HG02571 (cell line): ENCODE results near the gene SOX12.

Source experiments
- ATAC-seq: cut with Tn5 transposase; IDR thresholded peaks from one replicate; pipeline ENCODE4 v1.9.1; 2021; ENCODE audit warnings: mild to moderate bottlenecking, moderate library complexity; ENCODE audit not compliant: unreplicated experiment

SOX12 gene

DNA sequence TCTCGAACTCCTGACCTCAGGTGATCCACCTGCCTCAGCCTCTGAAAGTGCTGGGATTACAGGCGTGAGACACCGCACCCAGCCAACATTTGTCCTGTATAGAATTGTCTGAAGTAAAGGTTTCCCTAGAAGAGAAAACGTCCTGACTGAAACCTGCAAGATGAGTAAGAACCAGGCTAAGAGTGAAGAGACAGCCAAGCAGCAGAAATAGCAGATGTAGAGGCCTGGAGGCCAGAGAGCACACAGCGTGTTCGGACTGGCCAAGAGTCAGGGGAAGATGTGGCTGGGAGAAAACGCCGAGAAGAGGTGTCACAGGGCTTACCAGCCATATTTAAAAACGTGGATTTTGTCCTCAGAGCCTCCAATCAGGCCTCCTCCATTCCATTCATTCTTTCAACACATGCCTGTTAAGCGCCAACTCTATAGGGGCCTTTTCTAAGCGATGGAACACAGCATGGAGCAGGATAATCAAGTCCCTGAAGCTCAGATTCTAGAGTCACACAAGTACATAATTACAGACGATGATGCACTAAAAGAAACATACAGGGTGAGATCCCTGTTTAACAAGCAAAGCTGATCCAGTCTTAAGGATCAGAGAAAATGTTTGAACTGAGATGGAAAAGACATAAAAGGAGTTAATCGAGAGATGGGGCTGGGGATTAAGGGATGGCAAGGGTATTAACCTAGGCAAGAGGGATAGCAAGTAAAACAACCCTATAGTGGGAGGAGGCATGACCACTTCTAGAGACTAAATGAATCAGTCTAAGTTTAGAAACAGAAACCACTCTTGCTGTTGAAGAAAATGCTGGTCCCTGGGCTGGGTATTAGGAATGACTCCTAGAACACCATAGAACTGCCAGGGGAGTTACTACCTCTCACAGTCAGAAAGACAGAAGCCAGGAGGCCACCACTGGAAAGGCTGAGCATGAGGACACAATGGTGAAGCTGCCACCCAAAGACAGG is 23.2 kb upstream of the SOX12 start:
- ATAC-seq = no peak

DNA sequence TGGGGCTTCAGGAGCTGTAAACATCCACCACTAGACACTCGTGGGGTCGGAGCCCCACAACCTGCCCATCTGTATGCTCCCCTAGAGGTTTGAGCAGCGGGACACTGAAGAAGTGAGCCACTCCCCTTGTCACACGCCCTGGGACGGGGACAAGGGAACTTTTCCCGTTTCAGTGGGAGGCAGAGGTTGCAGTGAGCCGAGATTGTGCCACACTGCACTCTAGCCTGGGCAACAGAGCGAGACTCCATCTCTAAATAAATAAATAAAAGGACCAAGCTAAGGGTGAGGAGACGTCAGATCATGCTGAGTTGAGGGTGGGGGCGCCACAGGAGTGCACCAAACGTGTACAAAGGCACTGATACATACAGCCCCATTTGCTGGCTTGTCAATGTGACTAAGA is 19.6 kb upstream of the SOX12 start:
- ATAC-seq = no peak

DNA sequence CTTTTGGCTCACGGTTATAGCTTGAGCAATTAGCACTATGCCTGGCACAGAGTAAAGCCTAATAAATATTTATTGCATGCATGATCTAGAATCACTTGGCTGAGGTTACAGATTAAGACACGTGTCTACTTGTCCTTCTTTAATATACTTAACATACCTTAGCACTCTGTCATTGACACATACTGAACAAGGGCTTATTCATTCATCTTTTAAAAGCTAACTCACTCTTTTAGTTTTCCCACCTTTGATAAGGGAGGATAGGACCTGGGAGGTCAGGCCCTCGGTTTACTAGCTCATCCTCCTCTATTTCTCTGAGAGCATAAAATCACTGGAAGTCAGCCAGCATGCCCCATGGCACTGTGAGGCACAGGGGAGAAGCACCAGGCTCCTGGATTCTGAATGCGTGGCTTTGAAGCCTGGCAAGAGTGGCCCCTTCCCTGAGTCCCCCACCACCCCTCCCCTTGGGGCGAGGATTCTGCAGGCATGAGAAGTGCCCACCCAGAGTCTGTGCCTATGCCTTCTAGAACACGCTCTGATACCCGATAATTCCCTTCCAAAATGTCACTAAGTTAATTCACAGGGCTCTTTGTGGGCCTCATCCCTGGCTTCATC is 16.8 kb upstream of the SOX12 start:
- no peak for ATAC-seq

DNA sequence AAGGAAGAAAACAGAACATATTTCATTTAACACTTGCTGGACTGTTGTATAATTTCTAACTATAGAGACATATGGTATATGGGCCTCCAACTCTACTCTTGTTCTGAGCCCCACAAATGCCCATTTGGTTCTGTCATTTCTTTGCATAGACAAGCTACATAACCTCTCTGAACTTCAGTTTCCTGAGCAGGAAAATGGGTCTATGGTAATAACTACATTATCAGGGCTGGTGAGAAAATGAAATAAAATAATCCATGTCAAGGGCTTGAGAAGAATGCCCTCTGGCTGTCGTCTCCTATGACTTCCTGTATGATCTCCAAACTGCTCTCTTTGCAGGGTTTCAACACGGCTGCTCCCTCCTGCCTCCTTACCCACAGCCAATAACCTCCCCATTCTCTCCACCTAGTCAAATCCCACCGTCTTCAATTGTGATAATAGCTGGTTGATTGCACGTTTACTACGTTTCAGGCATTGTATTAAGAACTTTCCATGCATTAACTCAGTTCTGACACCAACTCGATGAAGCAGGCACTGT is 16.0 kb upstream of the SOX12 start:
- no peak for ATAC-seq

DNA sequence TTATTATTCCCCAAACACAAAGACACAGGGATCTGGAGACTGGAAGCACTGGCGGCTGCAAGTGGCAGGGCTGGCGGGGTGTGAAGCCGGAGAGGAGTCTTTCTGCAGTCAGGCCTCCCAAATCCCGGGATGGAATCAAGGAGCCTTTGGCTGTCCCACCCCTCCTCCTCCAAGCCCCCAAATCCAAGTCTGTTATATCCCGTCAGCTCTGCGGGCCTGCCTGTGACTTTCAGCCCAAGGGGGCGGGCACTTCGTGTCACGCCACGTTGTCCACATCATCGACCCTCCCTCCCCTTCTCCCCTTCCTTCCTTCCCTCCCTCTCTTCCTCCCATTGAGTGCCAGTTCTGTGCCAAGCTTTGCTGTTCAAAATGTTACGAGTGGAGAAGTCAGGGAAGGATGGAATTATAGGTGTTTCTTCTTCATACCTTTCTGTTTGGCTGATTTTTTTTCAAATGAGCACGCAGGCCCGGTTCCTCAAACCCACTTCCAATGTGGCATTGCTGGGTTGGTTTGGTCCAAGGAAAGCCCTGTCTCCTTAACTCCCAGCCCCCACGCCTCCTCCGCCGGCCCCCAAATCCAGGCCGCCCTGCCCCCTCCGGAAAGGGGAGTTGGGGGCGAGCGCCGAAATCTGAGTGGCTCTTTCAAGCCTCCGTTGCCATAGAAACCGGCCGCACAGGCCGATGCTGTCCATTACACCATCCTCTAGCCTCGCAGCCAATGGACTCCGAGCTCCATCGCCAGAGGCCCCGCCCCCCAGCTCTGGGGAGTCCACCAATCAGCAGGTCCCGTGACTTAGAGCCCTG is 15.3 kb upstream of the SOX12 start:
- peak; percentile 98 for ATAC-seq

DNA sequence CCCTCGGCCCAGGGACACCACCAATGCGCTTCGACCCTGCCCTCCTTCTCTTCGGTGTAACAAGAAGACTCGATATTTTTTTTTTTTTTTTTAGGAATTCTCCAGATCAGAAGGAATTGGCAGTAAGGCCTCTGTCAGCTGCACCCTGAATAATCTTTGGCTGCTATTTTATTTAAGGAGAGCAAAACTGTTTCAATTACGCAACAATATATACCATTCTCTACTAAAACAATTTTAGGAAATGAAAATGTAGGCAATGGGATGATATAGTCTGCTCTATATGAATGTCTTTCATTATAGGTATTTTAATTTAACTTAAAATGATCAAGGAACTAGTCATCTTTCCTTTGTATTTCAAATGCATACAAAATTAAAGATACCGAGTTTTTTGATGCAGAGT is 14.7 kb upstream of the SOX12 start:
- ATAC-seq = no peak

DNA sequence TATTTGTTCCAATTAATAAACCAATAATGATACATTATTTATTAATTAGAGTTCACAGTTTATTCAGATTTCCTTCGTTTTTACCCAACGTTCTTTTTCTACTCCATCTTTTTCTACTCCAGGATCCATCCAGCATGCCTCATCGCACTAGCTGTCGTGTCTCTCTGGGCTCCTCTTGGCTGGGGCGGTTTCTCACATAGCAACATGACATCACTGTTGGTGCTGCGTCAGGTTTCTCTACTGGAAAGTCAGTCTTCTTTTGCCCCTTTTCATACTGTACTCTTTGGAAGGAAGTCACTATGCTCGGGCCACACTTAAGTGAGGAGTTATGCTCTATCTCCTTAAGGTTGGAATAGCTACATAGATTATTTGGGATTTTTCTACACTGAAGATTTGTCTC is 13.7 kb upstream of the SOX12 start:
- no peak for ATAC-seq

DNA sequence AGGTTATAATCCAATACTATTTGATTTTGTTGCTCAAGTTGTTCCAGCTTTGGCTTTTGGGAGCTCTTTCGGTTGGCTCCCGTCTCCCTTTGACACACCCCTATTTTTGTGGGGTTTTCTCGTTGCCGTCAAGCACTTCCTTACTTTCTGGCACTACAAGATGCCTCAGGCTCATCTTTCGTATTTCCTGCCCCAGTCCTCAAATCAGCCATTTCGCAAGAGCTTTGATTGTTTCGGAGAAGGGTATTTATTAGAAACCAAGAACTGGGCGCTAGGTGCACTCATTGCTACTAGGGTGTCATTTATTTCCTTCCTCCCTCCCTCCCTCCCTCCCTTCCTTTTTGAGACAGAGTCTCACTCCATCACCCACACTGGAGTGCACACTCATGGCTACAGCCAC is 13.3 kb upstream of the SOX12 start:
- no peak for ATAC-seq

DNA sequence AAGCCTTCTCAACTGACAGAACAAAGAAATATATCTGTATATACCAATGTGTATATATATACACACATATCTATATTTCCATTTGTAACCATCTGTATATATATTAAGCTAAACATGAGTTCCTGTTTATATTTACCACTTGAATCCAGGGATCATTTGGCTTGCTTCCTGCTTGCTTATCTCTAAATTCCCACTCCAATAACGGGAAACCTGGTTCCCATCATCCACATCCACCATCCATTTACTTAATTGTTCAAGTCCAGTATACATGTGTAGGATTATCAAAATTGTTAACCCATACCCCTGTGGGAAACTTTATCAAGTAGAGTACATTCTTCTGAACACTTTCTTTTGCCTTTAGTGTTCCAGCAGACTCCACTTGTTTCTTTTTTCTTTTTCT is 12.5 kb upstream of the SOX12 start:
- no peak for ATAC-seq

DNA sequence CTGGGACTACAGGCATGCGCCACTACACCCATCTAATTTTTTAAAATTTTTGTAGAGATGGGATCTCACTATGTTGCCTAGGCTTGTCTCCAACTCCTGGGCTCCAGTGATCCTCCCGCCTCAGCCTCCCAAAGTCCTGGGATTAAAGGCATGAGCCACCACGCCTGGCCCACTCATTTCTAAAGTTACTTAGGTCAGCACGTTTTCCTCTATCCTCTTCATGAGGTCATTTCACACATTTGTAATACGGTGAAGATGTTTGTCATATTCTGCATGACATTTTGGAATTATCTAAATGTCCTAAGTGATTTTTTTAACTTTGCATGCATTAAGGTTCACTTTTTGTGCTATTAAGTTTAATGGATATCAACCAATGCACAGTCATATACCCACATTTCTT is 11.9 kb upstream of the SOX12 start:
- ATAC-seq = no peak

DNA sequence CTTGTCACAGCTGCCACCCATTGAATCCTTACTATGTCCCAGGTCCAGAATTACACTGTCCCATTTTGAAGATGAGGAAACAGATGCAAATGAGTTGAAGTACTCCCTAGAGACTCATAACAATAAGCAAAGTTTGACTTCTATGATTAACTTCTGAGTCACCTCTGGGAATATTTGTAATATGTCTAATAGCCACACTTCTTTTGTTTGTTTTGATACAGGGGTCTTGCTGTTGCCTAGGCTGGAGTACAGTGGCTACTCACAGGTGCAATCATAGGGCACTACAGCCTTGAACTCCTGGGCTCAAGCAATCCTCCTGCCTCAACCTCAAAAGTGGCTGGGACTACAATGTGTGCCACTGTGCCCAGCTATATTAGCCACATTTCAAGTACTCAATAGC is 11.4 kb upstream of the SOX12 start:
- ATAC-seq = no peak

DNA sequence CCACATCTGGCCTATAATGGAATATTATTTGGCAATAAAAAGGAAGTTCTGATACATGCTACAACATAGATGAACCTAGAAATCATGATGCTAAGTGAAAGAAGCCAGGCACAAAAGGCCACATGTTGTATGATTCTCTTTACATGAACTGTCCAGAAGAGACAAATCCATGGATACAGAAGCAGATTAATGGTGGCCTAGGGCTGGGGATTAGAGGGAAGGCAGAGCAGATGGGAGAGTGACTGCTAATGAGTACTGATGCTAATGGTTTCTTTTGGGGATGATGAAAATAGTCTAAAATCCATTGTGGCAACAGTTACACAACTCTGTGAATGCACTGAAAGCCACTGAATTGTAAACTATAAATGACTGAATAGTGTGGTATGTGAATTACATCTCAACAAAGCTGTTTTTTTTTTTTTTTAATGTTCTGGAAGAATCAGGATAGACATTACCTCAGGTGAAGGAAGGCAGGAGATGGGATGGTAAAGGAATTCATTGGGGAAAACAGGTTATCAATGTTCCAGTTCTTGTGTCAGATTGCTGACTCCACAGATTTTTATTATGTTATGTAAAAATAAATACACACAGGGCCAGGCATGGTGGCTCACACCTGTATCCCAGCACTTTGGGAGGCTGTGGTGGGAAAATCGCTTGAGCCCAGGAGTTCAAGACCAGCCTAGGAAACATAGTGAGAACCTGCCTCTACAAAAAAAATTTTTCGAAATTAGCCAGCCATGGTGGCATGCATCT is 8.9 kb upstream of the SOX12 start:
- ATAC-seq = no peak

DNA sequence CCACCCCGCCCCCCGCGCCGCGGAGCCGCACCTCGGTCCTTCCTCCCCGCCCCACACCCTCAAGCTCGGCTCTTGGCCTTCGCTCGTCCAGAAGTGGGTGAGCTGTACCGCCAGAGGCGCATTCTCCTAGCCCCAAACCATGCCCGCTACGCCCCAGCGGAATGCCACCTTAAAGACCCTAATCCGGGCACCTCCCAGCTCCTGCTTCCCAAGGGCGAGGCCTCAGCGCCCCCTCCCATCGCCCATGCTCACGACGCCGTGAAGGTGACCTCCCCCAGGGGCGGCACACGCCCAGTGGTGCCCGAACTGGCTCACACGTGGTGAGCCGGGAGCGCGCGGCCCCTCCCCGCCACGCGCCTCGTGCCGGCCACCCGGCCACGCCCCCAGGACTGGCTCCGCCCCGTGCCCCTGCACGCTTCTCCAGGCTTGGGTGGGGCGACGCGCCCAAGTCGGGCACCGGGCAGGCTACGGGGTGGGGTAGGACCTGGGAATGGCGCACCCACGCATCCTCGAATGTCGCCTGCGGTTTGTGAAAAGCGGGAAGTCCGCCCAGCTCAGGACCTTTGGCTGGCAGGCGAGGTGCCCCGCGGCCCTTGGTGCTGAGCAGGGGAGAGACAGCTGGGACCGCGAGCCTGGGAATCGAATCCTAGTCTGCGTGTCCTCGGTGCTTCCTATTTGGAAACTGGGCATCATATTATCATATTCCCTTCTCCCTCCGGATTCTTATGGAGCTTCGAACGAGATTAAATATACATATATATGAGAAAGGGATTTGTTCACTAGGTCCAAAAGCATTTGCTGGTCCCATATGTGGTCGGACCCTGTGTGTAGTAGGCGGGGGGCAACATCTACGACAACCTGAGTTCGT is 941 bp upstream of the SOX12 start:
- ATAC-seq = peak; percentile 44

DNA sequence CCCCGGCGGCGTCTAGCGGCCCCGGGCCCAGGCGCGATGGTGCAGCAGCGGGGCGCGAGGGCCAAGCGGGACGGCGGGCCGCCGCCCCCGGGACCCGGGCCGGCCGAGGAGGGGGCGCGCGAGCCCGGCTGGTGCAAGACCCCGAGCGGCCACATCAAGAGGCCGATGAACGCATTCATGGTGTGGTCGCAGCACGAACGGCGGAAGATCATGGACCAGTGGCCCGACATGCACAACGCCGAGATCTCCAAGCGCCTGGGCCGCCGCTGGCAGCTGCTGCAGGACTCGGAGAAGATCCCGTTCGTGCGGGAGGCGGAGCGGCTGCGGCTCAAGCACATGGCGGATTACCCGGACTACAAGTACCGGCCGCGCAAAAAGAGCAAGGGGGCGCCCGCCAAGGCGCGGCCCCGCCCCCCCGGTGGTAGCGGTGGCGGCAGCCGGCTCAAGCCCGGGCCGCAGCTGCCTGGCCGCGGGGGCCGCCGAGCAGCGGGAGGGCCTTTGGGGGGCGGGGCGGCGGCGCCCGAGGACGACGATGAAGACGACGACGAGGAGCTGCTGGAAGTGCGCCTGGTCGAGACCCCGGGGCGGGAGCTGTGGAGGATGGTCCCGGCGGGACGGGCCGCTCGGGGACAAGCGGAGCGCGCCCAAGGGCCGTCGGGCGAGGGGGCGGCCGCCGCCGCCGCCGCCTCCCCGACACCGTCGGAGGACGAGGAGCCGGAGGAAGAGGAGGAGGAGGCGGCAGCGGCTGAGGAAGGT is 715 bp downstream of the SOX12 start:
- no peak for ATAC-seq

DNA sequence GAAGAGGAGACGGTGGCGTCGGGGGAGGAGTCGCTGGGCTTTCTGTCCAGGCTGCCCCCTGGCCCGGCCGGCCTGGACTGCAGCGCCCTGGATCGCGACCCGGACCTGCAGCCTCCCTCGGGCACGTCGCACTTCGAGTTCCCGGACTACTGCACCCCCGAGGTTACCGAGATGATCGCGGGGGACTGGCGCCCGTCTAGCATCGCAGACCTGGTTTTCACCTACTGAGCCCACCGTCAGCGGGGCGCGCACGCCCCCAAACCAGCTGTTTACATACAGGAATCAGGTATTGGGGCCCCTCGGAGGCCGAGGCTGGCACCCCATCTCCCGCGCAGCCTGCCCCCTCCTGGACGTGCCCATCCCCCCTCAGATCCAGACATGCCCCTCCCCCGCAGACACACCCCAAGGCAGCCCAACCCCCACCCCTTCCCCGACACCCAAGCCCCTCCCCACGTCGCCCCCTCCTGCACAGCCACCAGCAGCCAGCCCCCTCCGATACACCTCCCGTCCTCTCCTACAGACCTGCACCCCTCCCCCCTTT is 1.4 kb downstream of the SOX12 start:
- no peak for ATAC-seq

DNA sequence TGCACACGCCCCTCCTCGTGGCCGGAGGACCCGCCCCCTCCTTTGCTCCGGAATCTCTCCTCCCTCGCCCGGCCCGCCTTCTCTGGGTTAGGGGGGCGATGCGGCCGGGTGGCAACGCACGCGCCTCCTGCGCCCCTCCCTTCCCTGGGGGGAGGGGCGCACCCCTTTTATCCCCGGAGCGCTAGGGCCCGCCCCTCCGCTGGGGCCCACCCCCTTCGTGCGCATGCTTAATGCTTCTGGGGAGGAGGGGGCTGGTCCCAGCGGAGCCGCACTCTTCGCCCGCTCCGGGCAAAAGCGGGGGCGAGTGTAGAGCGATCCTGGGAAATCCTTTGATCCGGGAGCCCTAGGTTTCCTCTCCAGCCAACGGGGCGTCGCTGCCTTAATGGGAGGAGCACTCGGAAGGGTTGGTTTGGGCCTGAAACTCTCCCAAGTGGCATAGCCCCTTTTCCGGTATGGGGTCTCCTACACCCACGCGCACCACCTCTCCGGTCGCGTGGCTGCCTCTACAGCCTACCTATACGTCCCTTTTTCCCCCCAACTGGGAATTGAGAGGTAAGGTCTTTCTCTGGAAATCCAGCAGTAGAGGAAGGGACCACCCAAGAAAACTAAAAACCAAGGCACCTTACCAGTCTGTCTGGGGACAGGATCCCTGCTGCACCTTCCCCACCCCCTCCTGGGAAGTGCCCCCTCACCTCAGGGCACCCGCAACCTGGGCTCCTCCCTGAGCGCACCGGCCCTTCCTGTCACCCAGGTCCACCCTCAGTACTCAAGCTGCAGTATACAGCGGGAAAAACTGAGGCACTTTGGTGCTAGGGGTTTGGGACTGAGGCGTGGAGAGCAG is 2.1 kb downstream of the SOX12 start:
- no peak for ATAC-seq

DNA sequence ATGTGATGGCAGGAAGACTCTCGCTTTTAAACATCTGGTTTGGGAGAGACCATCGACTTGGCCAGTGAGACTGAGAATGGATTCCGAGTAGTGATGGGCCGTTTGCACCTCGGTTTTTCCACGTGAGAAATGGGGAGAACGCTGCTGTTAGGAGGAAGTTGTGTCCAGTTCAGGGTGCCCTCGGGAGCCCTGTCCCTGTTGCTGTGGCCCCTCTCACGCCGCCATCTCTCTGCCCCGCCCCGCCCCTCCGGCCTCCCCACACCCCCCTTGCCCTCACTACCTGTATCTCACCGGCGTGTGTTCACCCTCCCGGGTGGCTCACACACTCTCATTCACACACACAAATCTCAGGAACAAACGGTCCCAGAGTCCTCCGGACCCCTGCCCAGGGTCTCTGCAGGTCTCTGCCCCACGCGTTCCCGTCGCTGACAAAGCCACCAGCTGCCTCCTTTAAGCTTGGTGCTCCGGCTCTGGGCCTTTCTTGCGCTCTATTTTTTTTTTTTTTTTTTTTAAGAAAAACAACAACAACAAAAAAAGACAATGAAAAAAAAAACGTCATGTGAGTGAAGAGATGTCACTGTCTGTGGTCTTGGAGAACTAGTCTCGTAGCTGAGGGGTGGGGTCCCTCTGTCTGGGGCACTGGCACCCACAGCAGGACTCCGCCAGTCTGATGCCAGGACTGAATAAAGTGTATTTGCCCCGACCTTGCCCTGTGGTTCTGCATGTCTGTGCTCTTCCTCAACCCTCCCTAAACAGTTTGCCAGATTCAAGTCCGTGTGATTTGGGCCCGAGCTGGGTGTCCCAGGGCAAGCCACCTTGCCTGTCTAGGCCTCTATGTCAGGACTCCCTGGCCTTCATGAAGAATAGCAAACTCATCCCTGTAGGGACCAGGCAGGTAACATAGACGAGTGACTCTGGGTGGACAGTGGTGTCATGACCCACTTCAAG is 2.9 kb downstream of the SOX12 start:
- no peak for ATAC-seq
